Stimulated activated CD4-positive, alpha-beta T cell treated with anti-CD3 and anti-CD28 coated beads, Interleukin-2, amount 100 ng/mL, for 4 hours (primary cell): Measurements from ENCODE around the gene ABCA3.
A peak's percentile ranks its signal among the peaks of the same experiment; 100 is the strongest.

ENCODE experiments used
- DNase-seq: peaks from one replicate; pipeline ENCODE4 v3.0.0-alpha.2; 2020; ENCODE audit warnings: low read depth

Gene ABCA3

GRCh38 chr16:2357331-2357730 lies 16.8 kb upstream of the ABCA3 start:
- DNase-seq: no peak

- no peak for DNase-seq
Observed at GRCh38 chr16:2350500-2350899, 10.0 kb upstream of the ABCA3 start.

GRCh38 chr16:2343211-2343610 lies 2.7 kb upstream of the ABCA3 start:
- DNase-seq: no peak

GRCh38 chr16:2341456-2342447 lies 1.2 kb upstream of the ABCA3 start:
- no peak for DNase-seq

- DNase-seq: peak; percentile 16
Observed at GRCh38 chr16:2339521-2340484, 725 bp downstream of the ABCA3 start.

- no peak for DNase-seq
Observed at GRCh38 chr16:2337431-2338296, 2.9 kb downstream of the ABCA3 start.

GRCh38 chr16:2335286-2335895 lies 5.1 kb downstream of the ABCA3 start:
- no peak for DNase-seq

GRCh38 chr16:2333772-2334379 lies 6.7 kb downstream of the ABCA3 start:
- no peak for DNase-seq

- DNase-seq: no peak
Observed at GRCh38 chr16:2333231-2333630, 7.3 kb downstream of the ABCA3 start.

GRCh38 chr16:2331931-2332267 lies 8.6 kb downstream of the ABCA3 start:
- no peak for DNase-seq

- DNase-seq: no peak
Observed at GRCh38 chr16:2331199-2331930, 9.2 kb downstream of the ABCA3 start.

- DNase-seq: no peak
Observed at GRCh38 chr16:2329532-2329931, 11.0 kb downstream of the ABCA3 start.

GRCh38 chr16:2328428-2328827 lies 12.1 kb downstream of the ABCA3 start:
- no peak for DNase-seq

- no peak for DNase-seq
Observed at GRCh38 chr16:2326191-2326590, 14.3 kb downstream of the ABCA3 start.

GRCh38 chr16:2325791-2326190 lies 14.7 kb downstream of the ABCA3 start:
- no peak for DNase-seq

GRCh38 chr16:2325181-2325580 lies 15.3 kb downstream of the ABCA3 start:
- no peak for DNase-seq

- no peak for DNase-seq
Observed at GRCh38 chr16:2324296-2324859, 16.1 kb downstream of the ABCA3 start.

GRCh38 chr16:2323701-2324100 lies 16.8 kb downstream of the ABCA3 start:
- DNase-seq: no peak

- DNase-seq: no peak
Observed at GRCh38 chr16:2319606-2320005, 20.9 kb downstream of the ABCA3 start.
